OCI-M2 (cell line): ENCODE data around the gene ZNF280C.
A peak's percentile ranks its signal among the peaks of the same experiment; 100 is the strongest.

Experiments used
- DNase-seq: peaks from one replicate; lab custom pipeline; 2025; ENCODE audit not compliant: unreplicated experiment; lab: John Stamatoyannopoulos, UW

The ZNF280C gene

GRCh38 chrX:130179170-130179569, 89.5 kb downstream of the ZNF280C start:
- DNase-seq, result no peak

- DNase-seq, result no peak
Observed at GRCh38 chrX:130176942-130177341, 91.8 kb downstream of the ZNF280C start.

- DNase-seq, result no peak
Observed at GRCh38 chrX:130176354-130176776, 92.3 kb downstream of the ZNF280C start.

- DNase-seq, result no peak
Observed at GRCh38 chrX:130174937-130175336, 93.8 kb downstream of the ZNF280C start.

- no peak for DNase-seq
Observed at GRCh38 chrX:130174045-130174704, 94.5 kb downstream of the ZNF280C start.

- no peak for DNase-seq
Observed at GRCh38 chrX:130173190-130173895, 95.4 kb downstream of the ZNF280C start.

- no peak for DNase-seq
Observed at GRCh38 chrX:130172127-130172845, 96.4 kb downstream of the ZNF280C start.

- DNase-seq, result no peak
Observed at GRCh38 chrX:130171446-130172126, 97.1 kb downstream of the ZNF280C start, which contains the start of gene RAB33A. Gene RAB33A, plus strand, starts transcription at chrX:130171962. Its CDS starts 101 bp downstream, at chrX:130172063.

GRCh38 chrX:130170752-130171445, 97.8 kb downstream of the ZNF280C start:
- no peak for DNase-seq

GRCh38 chrX:130167040-130167439, 101.7 kb downstream of the ZNF280C start:
- no peak for DNase-seq

- DNase-seq, result no peak
Observed at GRCh38 chrX:130166503-130166777, 102.3 kb downstream of the ZNF280C start.

- DNase-seq, result peak; percentile 7
Observed at GRCh38 chrX:130165703-130166502, 102.8 kb downstream of the ZNF280C start, which contains the start of gene AIFM1. Gene AIFM1, minus strand, starts transcription at chrX:130165841. Its CDS starts 185 bp downstream, at chrX:130165656.

- DNase-seq, result no peak
Observed at GRCh38 chrX:130165181-130165702, 103.5 kb downstream of the ZNF280C start.

- DNase-seq, result no peak
Observed at GRCh38 chrX:130163398-130163797, 105.3 kb downstream of the ZNF280C start.

- DNase-seq, result no peak
Observed at GRCh38 chrX:130162094-130162735, 106.5 kb downstream of the ZNF280C start.

GRCh38 chrX:130159776-130160175, 108.9 kb downstream of the ZNF280C start:
- no peak for DNase-seq

GRCh38 chrX:130158311-130158710, 110.4 kb downstream of the ZNF280C start:
- DNase-seq, result no peak

- no peak for DNase-seq
Observed at GRCh38 chrX:130155564-130155963, 113.1 kb downstream of the ZNF280C start.
